Thyroid gland (tissue), 4 donors: ENCODE measurements around the gene MTHFS.

ENCODE experiments used
- CTCF ChIP-seq, 6 experiments: fragments of 200-600 bp in 3 of 6; fragments of 450-650 bp in 3 of 6; sonication (generic) in 3 of 6; IDR thresholded peaks; one replicate each; pipeline ENCODE4 v1.5.1; 2016 to 2019; ENCODE audit warnings: antibody characterized with exemption in 6 of 6, mild to moderate bottlenecking in 2 of 6, inconsistent platforms in 1 of 6, moderate library complexity in 1 of 6
- POLR2A ChIP-seq, 2 donors: fragments of 450-650 bp; IDR thresholded peaks; one replicate each; pipeline ENCODE4 v1.6.1; 2017; ENCODE audit warnings: antibody characterized with exemption in 2 of 2, mild to moderate bottlenecking in 2 of 2, moderate library complexity in 1 of 2

- TF ChIP-seq CTCF (IDR thresholded peaks at IDR 0.05) (no peak), POLR2A (IDR thresholded peaks at IDR 0.05) (no peak)
Observed at GRCh38 chr15:79878078-79878705, 18.6 kb downstream of the MTHFS start.
